K562 (cell line): ENCODE data around the gene HAND2. TPM values are rescaled to one million over a fixed set of nuclear protein-coding genes. Genes with fewer than 3 reads are reported as not detected.

Experiments used
- ATAC-seq: fragments of 200-7000 bp; cut with Tn5 transposase; 3 replicates; pipeline ENCODE4 v1.9.1; 2020; ENCODE audit warnings: moderate library complexity
- BruUV-seq: library from RNA; stranded (reverse); fragments of 400-500 nt; replicated peaks from 2 replicates; lab custom pipeline; 2021; lab: Mats Ljungman, UMichigan
- CTCF ChIA-PET: fragments of 300-600 bp; formaldehyde crosslinking; extraction: SDS; loops from one replicate; lab custom pipeline; 2021; ENCODE audit warnings: low intra/inter-chr PET ratio; lab: Yijun Ruan, JAX
- POLR2A ChIA-PET: fragments of 300-600, 350-650 bp; sonication (Branson Sonifier 250); formaldehyde crosslinking; extraction: SDS; loops from one replicate; lab custom pipeline; 2021; ENCODE audit warnings: antibody characterized with exemption, inconsistent platforms; lab: Yijun Ruan, JAX
- DNase-seq, 4 experiments: peaks; one replicate each; pipeline versions ENCODE4 v3.0.0 to v3.0.0-alpha.2; 2011 to 2018; ENCODE audit warnings: low spot score in 3 of 4, mixed read lengths in 3 of 4; ENCODE audit errors: extremely low read depth in 1 of 4
- FAIRE-seq: peaks from 2 replicates; lab custom pipeline; 2011; peaks lifted over from hg19 to GRCh38; lab: Jason Lieb, UNC
- H2AFZ ChIP-seq: 2 replicates; pipeline ENCODE4 v1.6.0; 2011; ENCODE audit warnings: low read depth, low read length, control low read depth, inconsistent platforms
- H3K27ac ChIP-seq: fragments of 200-600 bp; 3 replicates; pipeline ENCODE4 v1.8.0; 2011; ENCODE audit warnings: low read depth, mild to moderate bottlenecking, control low read depth, inconsistent platforms, low read length, moderate library complexity, mixed read lengths; ENCODE audit errors: extremely low read depth
- H3K27me3 ChIP-seq, 2 experiments: fragments of 300-600 bp in 1 of 2; 2 replicates in 1 of 2; 3 replicates in 1 of 2; pipeline versions ENCODE4 v1.6.0 to v1.8.0; 2011; ENCODE audit warnings: inconsistent platforms in 2 of 2, low read length in 2 of 2, mild to moderate bottlenecking in 1 of 2, mixed read lengths in 1 of 2, moderate library complexity in 1 of 2; ENCODE audit not compliant: control insufficient read depth in 2 of 2, insufficient read depth in 2 of 2
- H3K36me3 ChIP-seq: fragments of 300-600 bp; 3 replicates; pipeline ENCODE4 v1.8.0; 2011; ENCODE audit warnings: mild to moderate bottlenecking, low read length, inconsistent platforms; ENCODE audit not compliant: control insufficient read depth, insufficient read depth
- H3K4me1 ChIP-seq, 2 experiments: fragments of 200-600 bp in 1 of 2; replicated peaks in 1 of 2; 2 replicates in 1 of 2; 3 replicates in 1 of 2; pipeline versions ENCODE4 v1.5.1 to v1.8.0; 2011; ENCODE audit warnings: inconsistent platforms in 2 of 2, low read length in 2 of 2, mild to moderate bottlenecking in 1 of 2, mixed read lengths in 1 of 2, moderate library complexity in 1 of 2; ENCODE audit not compliant: control insufficient read depth in 2 of 2, insufficient read depth in 2 of 2
- H3K4me2 ChIP-seq: 2 replicates; pipeline ENCODE4 v1.6.1; 2011; ENCODE audit warnings: low read length, control low read depth, inconsistent platforms, mixed read lengths; ENCODE audit not compliant: insufficient read depth
- H3K4me3 ChIP-seq: fragments of 200-600 bp; sonication (generic), shearing (Covaris generic); 2 replicates; pipeline ENCODE4 v1.5.1; 2016; ENCODE audit warnings: control low read depth, inconsistent platforms
- H3K79me2 ChIP-seq: fragments of 200-600 bp; 3 replicates; pipeline ENCODE4 v1.8.0; 2011; ENCODE audit warnings: low read length, inconsistent platforms; ENCODE audit not compliant: control insufficient read depth, insufficient read depth
- H3K9ac ChIP-seq, 2 experiments: 2 replicates each; pipeline versions ENCODE4 v1.6.0 to v1.6.1; 2011; ENCODE audit warnings: low read depth in 2 of 2, low read length in 2 of 2, control low read depth in 1 of 2, inconsistent platforms in 1 of 2, mild to moderate bottlenecking in 1 of 2, mixed read lengths in 1 of 2; ENCODE audit not compliant: insufficient read depth in 1 of 2
- H3K9me1 ChIP-seq: one replicate; pipeline ENCODE4 v1.6.0; 2011; ENCODE audit warnings: inconsistent platforms, mild to moderate bottlenecking, low read length, moderate library complexity; ENCODE audit not compliant: control insufficient read depth, insufficient read depth
- H3K9me3 ChIP-seq: replicated peaks from 2 replicates; pipeline ENCODE4 v1.5.1; 2011; ENCODE audit warnings: low read depth, low read length, inconsistent platforms; ENCODE audit not compliant: control insufficient read depth, insufficient read depth
- H4K20me1 ChIP-seq: replicated peaks from 2 replicates; pipeline ENCODE4 v1.6.1; 2011; ENCODE audit warnings: low read length, inconsistent platforms, mixed read lengths; ENCODE audit not compliant: control insufficient read depth, insufficient read depth
- HIVEP1 ChIP-seq: fragments of 250-450 bp; sonication (Bioruptor Pico); IDR thresholded peaks from 2 replicates; pipeline ENCODE4 v1.4.0; 2020; ENCODE audit warnings: mild to moderate bottlenecking
- NR2C2 ChIP-seq, 2 experiments: fragments of 200-800 bp in 1 of 2; sonication (Bioruptor generic) in 1 of 2; sonication (generic) in 1 of 2; formaldehyde crosslinking in 1 of 2; IDR thresholded peaks; 2 replicates each; pipeline versions ENCODE4 v1.6.1 to v1.8.0; 2016 to 2022; ENCODE audit warnings: mild to moderate bottlenecking in 1 of 2, missing compliant biosample characterization in 1 of 2, missing genetic modification characterization in 1 of 2, missing genetic modification reagents in 1 of 2
- TEAD4 ChIP-seq, 2 experiments: sonication (generic) in 1 of 2; formaldehyde crosslinking in 1 of 2; IDR thresholded peaks; 2 replicates each; pipeline versions ENCODE4 v1.6.1 to v1.8.0; 2012 to 2022; ENCODE audit warnings: borderline replicate concordance in 1 of 2, inconsistent platforms in 1 of 2, low read length in 1 of 2, mild to moderate bottlenecking in 1 of 2, missing genetic modification reagents in 1 of 2
- ZFP1 ChIP-seq: fragments of 450-650 bp; formaldehyde crosslinking; IDR thresholded peaks from 2 replicates; pipeline ENCODE4 v1.4.0; 2020; ENCODE audit warnings: mild to moderate bottlenecking, mixed read lengths
- WGBS: fragments of 100-300 bp; shearing (Covaris generic); methylation state at CpG from one replicate; pipeline ENCODE4 v1.1.6; 2016; ENCODE audit warnings: low coverage, mixed read lengths; ENCODE audit not compliant: insufficient coverage; ENCODE audit errors: missing lambda C conversion rate; 5-methylcytosine and 5-hydroxymethylcytosine counted together
- in situ Hi-C: fragments of 300-500 bp; cut with MboI; formaldehyde crosslinking; loops from 4 replicates; pipeline ENCODE4 v1.15.0; 2018; ENCODE audit warnings: inconsistent platforms, mixed read lengths
- intact Hi-C: fragments of 100-400 bp; cut with micrococcal nuclease; formaldehyde crosslinking; loops from 2 replicates; pipeline ENCODE4 v1.14.2; 2022
- polyA plus RNA-seq, 8 experiments: library from polyadenylated mRNA; depleted of rRNA in 4 of 8; stranded (reverse) in 5 of 8; unstranded in 3 of 8; fragments of >200 nt; fragmentation: Nextera tagmentation in 2 of 8; fragmentation: Illumina TruSeq in 1 of 8; extraction: Ambion mirVana in 2 of 8; extraction: Trizol in 1 of 8; gene quantifications; 2 replicates each; pipeline versions ENCODE4 v1.2.1 to v1.2.3, GENCODE V29; 2011 to 2014; ENCODE audit warnings: inconsistent platforms in 1 of 8, missing spikeins in 1 of 8
- total RNA-seq, 7 experiments: library from RNA; depleted of rRNA in 6 of 7; stranded (reverse); fragments of >200 nt in 6 of 7; fragmentation: Illumina TruSeq in 2 of 7; extraction: Trizol in 2 of 7; gene quantifications; 2 replicates each; pipeline versions ENCODE4 v1.2.1 to v1.2.3, GENCODE V29; 2011 to 2021; ENCODE audit warnings: low replicate concordance in 1 of 7
- TF ChIP-seq, protein P1 (sequence below): sonication (generic); formaldehyde crosslinking; IDR thresholded peaks from 2 replicates; pipeline ENCODE4 v1.9.0; 2022; ENCODE audit warnings: mild to moderate bottlenecking, missing genetic modification reagents
- TF ChIP-seq, protein P2 (sequence below), 3 experiments: IDR thresholded peaks in 2 of 3; conservative IDR thresholded peaks in 1 of 3; 2 replicates each; pipeline ENCODE4 v1.5.1; 2011 to 2012; ENCODE audit warnings: low read length in 3 of 3, mild to moderate bottlenecking in 3 of 3, control low read depth in 2 of 3, improper control_type of control experiment in 1 of 3, inconsistent platforms in 1 of 3, low read depth in 1 of 3, mixed read lengths in 1 of 3, moderate library complexity in 1 of 3; ENCODE audit not compliant: insufficient read depth in 2 of 3
- TF ChIP-seq, protein P3 (sequence below), 2 experiments: IDR thresholded peaks; 2 replicates each; pipeline ENCODE4 v1.6.1; 2011; ENCODE audit warnings: borderline replicate concordance in 1 of 2, control low read depth in 1 of 2, low read depth in 1 of 2, low read length in 1 of 2, mild to moderate bottlenecking in 1 of 2, mixed read lengths in 1 of 2, moderate library complexity in 1 of 2; ENCODE audit not compliant: insufficient read depth in 1 of 2, insufficient read length in 1 of 2, poor library complexity in 1 of 2, severe bottlenecking in 1 of 2; ENCODE audit errors: extremely low read depth in 1 of 2

HAND2 gene
- total and polyA plus RNA-seq, 9 of the 15 experiments (the other 6 are each of a cell fraction or from before 2014, with no cell fraction given) = 1.7 to 12.8 (median 4.9) TPM

DNA sequence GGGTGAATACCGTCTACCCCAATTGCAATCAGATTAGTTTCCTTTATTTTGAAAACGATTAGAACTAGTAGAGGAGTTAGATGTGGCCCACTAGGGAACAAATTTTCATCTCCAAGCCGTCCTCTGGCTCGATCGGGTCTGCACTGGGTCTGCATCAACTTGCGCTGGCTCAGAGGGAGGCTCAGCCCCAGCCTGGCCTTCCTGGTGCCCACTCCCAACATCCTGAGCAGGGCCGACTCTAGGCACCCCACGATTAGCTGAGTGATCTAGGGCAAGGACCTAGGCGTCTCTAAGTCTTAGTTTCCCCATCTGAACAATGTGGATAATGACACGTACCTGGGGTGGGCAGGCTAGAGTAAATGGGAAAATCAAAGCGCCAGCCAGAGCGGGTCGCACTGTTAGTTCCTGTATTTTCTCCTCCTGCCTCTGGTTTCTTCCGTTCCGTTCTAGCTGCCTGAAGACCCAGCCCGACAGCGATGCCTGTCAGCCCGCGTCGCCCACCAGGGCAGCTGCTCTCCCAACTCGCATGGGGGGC is 7.7 kb upstream of the HAND2 start (continued):
- TF ChIP-seq TEAD4 (IDR thresholded peaks at IDR 0.05; ENCODE audit: low read length) (no peak), TEAD4 (CRISPR knock-in tag; IDR thresholded peaks at IDR 0.05; ENCODE audit: borderline replicate concordance) (no peak)
- TF ChIP-seq, protein P1, sequence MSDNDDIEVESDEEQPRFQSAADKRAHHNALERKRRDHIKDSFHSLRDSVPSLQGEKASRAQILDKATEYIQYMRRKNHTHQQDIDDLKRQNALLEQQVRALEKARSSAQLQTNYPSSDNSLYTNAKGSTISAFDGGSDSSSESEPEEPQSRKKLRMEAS (CRISPR knock-in tag) = no peak

DNA sequence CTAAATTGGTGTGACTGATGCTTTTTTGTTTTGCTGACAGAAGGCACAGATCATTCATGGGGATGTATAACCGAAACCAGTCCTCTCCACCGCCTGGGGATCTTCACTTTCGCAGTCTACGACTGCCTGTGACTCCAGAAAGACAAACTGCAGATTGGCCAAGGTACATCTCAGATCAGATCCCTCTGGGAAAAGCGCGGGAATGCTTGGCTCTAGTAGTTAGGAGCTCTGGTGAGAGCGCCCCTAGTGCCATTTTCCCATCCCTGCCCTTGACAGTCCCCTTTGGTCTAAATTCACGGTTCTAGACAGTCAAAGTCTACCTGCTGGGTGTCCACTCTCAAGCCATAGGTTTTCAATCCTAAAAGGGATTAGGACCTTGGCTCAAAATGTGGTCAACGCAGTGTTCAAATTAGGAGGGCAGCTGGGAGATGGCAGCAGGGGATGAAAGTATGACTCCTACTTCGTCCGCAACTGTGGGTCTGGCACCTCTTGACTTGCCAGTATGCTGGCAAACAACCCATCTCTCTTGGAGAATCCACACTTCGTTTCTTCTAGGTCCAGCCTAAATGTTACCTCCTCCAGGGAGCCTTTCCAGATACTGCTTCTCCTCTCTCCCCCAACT is 6.9 kb upstream of the HAND2 start:
- no peak for FAIRE-seq
- WGBS = 45% methylated on average over 12 of the region's 12 CpGs
- BruUV-seq = no TSS peak
- Histone ChIP-seq H3K4me2 (no peak overlapping the region), H3K4me3 (no peak overlapping the region), H2AFZ (no peak overlapping the region), H3K9me3 (no peaks in the 10 kb centered on the region), H3K79me2 (no peaks in the 10 kb centered on the region), H3K9me1 (no peaks in the 10 kb centered on the region), H3K36me3 (no peaks in the 10 kb centered on the region), H4K20me1 (no peaks in the 10 kb centered on the region), H3K4me1 (peaks cover 0 to 11% of the 10 kb centered on the region in 2 experiments; a peak in 2 of 5 replicates), H3K9ac (no peak overlapping the region), H3K27me3 (peaks cover 0 to 9% of the 10 kb centered on the region in 2 experiments; a peak in 2 of 5 replicates), H3K27ac (no peak overlapping the region)
- ChIA-PET CTCF (no interaction called here), POLR2A (interaction anchor here (1.0 kb wide), 1 partner anchor 12 kb away, joined by 3 read pairs; no protein-coding TSS in a partner anchor)
- peak in 1 of 4 experiments; percentile 22 for DNase-seq
- TF ChIP-seq NR2C2 (CRISPR knock-in tag; IDR thresholded peaks at IDR 0.05) (no peak), NR2C2 (tag; IDR thresholded peaks at IDR 0.05) (no peak), HIVEP1 (CRISPR knock-in tag) (no peak), ZFP1 (CRISPR knock-in tag) (no peak)
- TF ChIP-seq, protein P2, sequence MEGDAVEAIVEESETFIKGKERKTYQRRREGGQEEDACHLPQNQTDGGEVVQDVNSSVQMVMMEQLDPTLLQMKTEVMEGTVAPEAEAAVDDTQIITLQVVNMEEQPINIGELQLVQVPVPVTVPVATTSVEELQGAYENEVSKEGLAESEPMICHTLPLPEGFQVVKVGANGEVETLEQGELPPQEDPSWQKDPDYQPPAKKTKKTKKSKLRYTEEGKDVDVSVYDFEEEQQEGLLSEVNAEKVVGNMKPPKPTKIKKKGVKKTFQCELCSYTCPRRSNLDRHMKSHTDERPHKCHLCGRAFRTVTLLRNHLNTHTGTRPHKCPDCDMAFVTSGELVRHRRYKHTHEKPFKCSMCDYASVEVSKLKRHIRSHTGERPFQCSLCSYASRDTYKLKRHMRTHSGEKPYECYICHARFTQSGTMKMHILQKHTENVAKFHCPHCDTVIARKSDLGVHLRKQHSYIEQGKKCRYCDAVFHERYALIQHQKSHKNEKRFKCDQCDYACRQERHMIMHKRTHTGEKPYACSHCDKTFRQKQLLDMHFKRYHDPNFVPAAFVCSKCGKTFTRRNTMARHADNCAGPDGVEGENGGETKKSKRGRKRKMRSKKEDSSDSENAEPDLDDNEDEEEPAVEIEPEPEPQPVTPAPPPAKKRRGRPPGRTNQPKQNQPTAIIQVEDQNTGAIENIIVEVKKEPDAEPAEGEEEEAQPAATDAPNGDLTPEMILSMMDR (IDR thresholded peaks at IDR 0.05 in 2 of 3, conservative IDR thresholded peaks at IDR 0.05 in 1 of 3; ENCODE audit: insufficient read depth in 2 of 3, low read depth in 1 of 3, low read length in 3 of 3) = peak in 2 of 3 experiments; percentile 16 to 31; a peak in 2 of 6 replicates
- TF ChIP-seq, protein P3, sequence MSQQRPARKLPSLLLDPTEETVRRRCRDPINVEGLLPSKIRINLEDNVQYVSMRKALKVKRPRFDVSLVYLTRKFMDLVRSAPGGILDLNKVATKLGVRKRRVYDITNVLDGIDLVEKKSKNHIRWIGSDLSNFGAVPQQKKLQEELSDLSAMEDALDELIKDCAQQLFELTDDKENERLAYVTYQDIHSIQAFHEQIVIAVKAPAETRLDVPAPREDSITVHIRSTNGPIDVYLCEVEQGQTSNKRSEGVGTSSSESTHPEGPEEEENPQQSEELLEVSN (IDR thresholded peaks at IDR 0.05; ENCODE audit: borderline replicate concordance in 1 of 2, extremely low read depth in 1 of 2, insufficient read depth in 1 of 2, insufficient read length in 1 of 2, low read depth in 1 of 2, low read length in 1 of 2, poor library complexity in 1 of 2, severe bottlenecking in 1 of 2) = no peak
- intact Hi-C loops (no loop called here), in situ Hi-C loops (no loop called here)
- ATAC-seq = peak; percentile 64
